GM18499 (cell line): Measurements from ENCODE around the gene GLOD5.

Experiments
- ATAC-seq: cut with Tn5 transposase; IDR thresholded peaks from one replicate; pipeline ENCODE4 v1.9.1; 2021; ENCODE audit warnings: moderate number of reproducible peaks; ENCODE audit not compliant: insufficient read depth, unreplicated experiment

GLOD5 gene

GRCh38 chrX:48761674-48762471 is at the start of gene GLOD5:
Gene GLOD5, plus strand, starts transcription at chrX:48761747. Its CDS starts 44 bp downstream, at chrX:48761791.
- no peak for ATAC-seq

GRCh38 chrX:48711929-48712505 is 49.5 kb upstream of the GLOD5 start:
- no peak for ATAC-seq

- no peak for ATAC-seq
These were observed 47.7 kb upstream of the GLOD5 start for GRCh38 chrX:48713847-48714246.

GRCh38 chrX:48714573-48714972 is 47.0 kb upstream of the GLOD5 start:
- ATAC-seq: no peak

GRCh38 chrX:48715072-48715471 is 46.5 kb upstream of the GLOD5 start:
- ATAC-seq: no peak

- no peak for ATAC-seq
These were observed 45.6 kb upstream of the GLOD5 start for GRCh38 chrX:48715876-48716502.

GRCh38 chrX:48719958-48720357 is 41.6 kb upstream of the GLOD5 start:
- ATAC-seq: no peak

GRCh38 chrX:48720577-48721250 is 40.8 kb upstream of the GLOD5 start:
- no peak for ATAC-seq

- ATAC-seq: no peak
These were observed 39.6 kb upstream of the GLOD5 start for GRCh38 chrX:48721916-48722315.

GRCh38 chrX:48726596-48726995 is 35.0 kb upstream of the GLOD5 start:
- ATAC-seq: no peak

- ATAC-seq: no peak
These were observed 32.9 kb upstream of the GLOD5 start for GRCh38 chrX:48728653-48729052.

- ATAC-seq: no peak
These were observed 25.2 kb upstream of the GLOD5 start for GRCh38 chrX:48736303-48736702.

- no peak for ATAC-seq
These were observed 24.7 kb upstream of the GLOD5 start for GRCh38 chrX:48736878-48737212.

GRCh38 chrX:48737213-48737938 is 24.2 kb upstream of the GLOD5 start:
- peak; percentile 76 for ATAC-seq

GRCh38 chrX:48737940-48738339 is 23.6 kb upstream of the GLOD5 start:
- no peak for ATAC-seq

- ATAC-seq: no peak
These were observed 19.7 kb upstream of the GLOD5 start for GRCh38 chrX:48741834-48742233.

GRCh38 chrX:48745222-48745621 is 16.3 kb upstream of the GLOD5 start:
- ATAC-seq: no peak

GRCh38 chrX:48747415-48748016 is 14.0 kb upstream of the GLOD5 start:
- no peak for ATAC-seq

GRCh38 chrX:48749182-48749581 is 12.4 kb upstream of the GLOD5 start:
- ATAC-seq: no peak

GRCh38 chrX:48751343-48751742 is 10.2 kb upstream of the GLOD5 start:
- no peak for ATAC-seq
